Measurements from ENCODE around the gene HOTAIR. TPM values are rescaled to one million over a fixed set of nuclear protein-coding genes. Genes with fewer than 3 reads are reported as not detected.

The HOTAIR gene
- total RNA-seq, 1 experiment from 2014 or later: not detected

- TF ChIP-seq ZNF512 (CRISPR knock-in tag; IDR thresholded peaks at IDR 0.05; ENCODE audit: borderline replicate concordance): no peak
These were observed 12.1 kb upstream of the HOTAIR start (continued) for GRCh38 chr12:53986686-53987483.

GRCh38 chr12:53985994-53986685, 11.4 kb upstream of the HOTAIR start:
- ATAC-seq: peak; percentile 8; the same call in 1 of the 2 replicates

DNA sequence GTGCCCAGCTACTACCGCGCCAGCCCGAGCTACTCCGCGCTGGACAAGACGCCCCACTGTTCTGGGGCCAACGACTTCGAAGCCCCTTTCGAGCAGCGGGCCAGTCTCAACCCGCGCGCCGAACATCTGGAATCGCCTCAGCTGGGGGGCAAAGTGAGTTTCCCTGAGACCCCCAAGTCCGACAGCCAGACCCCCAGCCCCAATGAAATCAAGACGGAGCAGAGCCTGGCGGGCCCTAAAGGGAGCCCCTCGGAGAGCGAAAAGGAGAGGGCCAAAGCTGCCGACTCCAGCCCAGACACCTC, 10.9 kb upstream of the HOTAIR start:
- no peak for ATAC-seq
- peak overlapping the region; percentile 52 for H3K4me3 Mint-ChIP-seq
- H3K36me3 Mint-ChIP-seq: no peaks in the 10 kb centered on the region
- peaks cover 39% of the 10 kb centered on the region for H3K4me1 Mint-ChIP-seq
- H3K27me3 Mint-ChIP-seq (ENCODE audit: low read depth): peaks cover 100% of the 10 kb centered on the region
- ChIA-PET CTCF (interaction anchor here (0.9 to 5.1 kb wide), 16 partner anchors 9 to 257 kb away, joined by 3 to 43 read pairs (median 10); partner anchors contain the start of genes HOXC5, HOXC8 and HOXC9), POLR2A (interaction anchor here (0.9 kb wide), 1 partner anchor 32 kb away, joined by 3 read pairs; no protein-coding TSS in a partner anchor)
- no peaks in the 10 kb centered on the region for H3K9me3 Mint-ChIP-seq
- DNase-seq (ENCODE audit: low spot score): no peak
- H3K27ac Mint-ChIP-seq: no peak overlapping the region
- no peak for TF ChIP-seq ZNF416 (CRISPR knock-in tag; IDR thresholded peaks at IDR 0.05)
- TF ChIP-seq, protein P1, sequence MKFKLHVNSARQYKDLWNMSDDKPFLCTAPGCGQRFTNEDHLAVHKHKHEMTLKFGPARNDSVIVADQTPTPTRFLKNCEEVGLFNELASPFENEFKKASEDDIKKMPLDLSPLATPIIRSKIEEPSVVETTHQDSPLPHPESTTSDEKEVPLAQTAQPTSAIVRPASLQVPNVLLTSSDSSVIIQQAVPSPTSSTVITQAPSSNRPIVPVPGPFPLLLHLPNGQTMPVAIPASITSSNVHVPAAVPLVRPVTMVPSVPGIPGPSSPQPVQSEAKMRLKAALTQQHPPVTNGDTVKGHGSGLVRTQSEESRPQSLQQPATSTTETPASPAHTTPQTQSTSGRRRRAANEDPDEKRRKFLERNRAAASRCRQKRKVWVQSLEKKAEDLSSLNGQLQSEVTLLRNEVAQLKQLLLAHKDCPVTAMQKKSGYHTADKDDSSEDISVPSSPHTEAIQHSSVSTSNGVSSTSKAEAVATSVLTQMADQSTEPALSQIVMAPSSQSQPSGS (CRISPR knock-in tag; IDR thresholded peaks at IDR 0.05; ENCODE audit: borderline replicate concordance, low read depth): no peak
- no peak for TF ChIP-seq ESRRA (CRISPR knock-in tag; IDR thresholded peaks at IDR 0.05; ENCODE audit: borderline replicate concordance)
- TF ChIP-seq CDX4 (CRISPR knock-in tag; IDR thresholded peaks at IDR 0.05; ENCODE audit: borderline replicate concordance): no peak
- no peak for TF ChIP-seq ZNF121 (CRISPR knock-in tag; IDR thresholded peaks at IDR 0.05)
- TF ChIP-seq, protein P2, sequence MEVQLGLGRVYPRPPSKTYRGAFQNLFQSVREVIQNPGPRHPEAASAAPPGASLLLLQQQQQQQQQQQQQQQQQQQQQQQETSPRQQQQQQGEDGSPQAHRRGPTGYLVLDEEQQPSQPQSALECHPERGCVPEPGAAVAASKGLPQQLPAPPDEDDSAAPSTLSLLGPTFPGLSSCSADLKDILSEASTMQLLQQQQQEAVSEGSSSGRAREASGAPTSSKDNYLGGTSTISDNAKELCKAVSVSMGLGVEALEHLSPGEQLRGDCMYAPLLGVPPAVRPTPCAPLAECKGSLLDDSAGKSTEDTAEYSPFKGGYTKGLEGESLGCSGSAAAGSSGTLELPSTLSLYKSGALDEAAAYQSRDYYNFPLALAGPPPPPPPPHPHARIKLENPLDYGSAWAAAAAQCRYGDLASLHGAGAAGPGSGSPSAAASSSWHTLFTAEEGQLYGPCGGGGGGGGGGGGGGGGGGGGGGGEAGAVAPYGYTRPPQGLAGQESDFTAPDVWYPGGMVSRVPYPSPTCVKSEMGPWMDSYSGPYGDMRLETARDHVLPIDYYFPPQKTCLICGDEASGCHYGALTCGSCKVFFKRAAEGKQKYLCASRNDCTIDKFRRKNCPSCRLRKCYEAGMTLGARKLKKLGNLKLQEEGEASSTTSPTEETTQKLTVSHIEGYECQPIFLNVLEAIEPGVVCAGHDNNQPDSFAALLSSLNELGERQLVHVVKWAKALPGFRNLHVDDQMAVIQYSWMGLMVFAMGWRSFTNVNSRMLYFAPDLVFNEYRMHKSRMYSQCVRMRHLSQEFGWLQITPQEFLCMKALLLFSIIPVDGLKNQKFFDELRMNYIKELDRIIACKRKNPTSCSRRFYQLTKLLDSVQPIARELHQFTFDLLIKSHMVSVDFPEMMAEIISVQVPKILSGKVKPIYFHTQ (CRISPR knock-in tag; IDR thresholded peaks at IDR 0.05): no peak
- no peak for TF ChIP-seq ETV6 (CRISPR knock-in tag; IDR thresholded peaks at IDR 0.05)
- no peak for TF ChIP-seq NR1H2 (CRISPR knock-in tag; IDR thresholded peaks at IDR 0.05)
- TF ChIP-seq, protein P3, sequence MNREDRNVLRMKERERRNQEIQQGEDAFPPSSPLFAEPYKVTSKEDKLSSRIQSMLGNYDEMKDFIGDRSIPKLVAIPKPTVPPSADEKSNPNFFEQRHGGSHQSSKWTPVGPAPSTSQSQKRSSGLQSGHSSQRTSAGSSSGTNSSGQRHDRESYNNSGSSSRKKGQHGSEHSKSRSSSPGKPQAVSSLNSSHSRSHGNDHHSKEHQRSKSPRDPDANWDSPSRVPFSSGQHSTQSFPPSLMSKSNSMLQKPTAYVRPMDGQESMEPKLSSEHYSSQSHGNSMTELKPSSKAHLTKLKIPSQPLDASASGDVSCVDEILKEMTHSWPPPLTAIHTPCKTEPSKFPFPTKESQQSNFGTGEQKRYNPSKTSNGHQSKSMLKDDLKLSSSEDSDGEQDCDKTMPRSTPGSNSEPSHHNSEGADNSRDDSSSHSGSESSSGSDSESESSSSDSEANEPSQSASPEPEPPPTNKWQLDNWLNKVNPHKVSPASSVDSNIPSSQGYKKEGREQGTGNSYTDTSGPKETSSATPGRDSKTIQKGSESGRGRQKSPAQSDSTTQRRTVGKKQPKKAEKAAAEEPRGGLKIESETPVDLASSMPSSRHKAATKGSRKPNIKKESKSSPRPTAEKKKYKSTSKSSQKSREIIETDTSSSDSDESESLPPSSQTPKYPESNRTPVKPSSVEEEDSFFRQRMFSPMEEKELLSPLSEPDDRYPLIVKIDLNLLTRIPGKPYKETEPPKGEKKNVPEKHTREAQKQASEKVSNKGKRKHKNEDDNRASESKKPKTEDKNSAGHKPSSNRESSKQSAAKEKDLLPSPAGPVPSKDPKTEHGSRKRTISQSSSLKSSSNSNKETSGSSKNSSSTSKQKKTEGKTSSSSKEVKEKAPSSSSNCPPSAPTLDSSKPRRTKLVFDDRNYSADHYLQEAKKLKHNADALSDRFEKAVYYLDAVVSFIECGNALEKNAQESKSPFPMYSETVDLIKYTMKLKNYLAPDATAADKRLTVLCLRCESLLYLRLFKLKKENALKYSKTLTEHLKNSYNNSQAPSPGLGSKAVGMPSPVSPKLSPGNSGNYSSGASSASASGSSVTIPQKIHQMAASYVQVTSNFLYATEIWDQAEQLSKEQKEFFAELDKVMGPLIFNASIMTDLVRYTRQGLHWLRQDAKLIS (CRISPR knock-in tag; IDR thresholded peaks at IDR 0.05; ENCODE audit: borderline replicate concordance): no peak
- no peak for TF ChIP-seq ZNF671 (CRISPR knock-in tag; IDR thresholded peaks at IDR 0.05)
- TF ChIP-seq PRRX2 (CRISPR knock-in tag; IDR thresholded peaks at IDR 0.05): no peak
- TF ChIP-seq CTCF (IDR thresholded peaks at IDR 0.05): no peak
- TF ChIP-seq GTF2I (CRISPR knock-in tag; conservative IDR thresholded peaks at IDR 0.05): no peak
- no peak for TF ChIP-seq GABPB1 (CRISPR knock-in tag; IDR thresholded peaks at IDR 0.05)

More at GRCh38 chr12:53985994-53986685, 11.4 kb upstream of the HOTAIR start:
- TF ChIP-seq USF2 (CRISPR knock-in tag; IDR thresholded peaks at IDR 0.05): no peak
- 0 out of 2 replicates have a peak, but pooled peaks have one; percentile 13 for TF ChIP-seq SMAD4 (CRISPR knock-in tag; IDR thresholded peaks at IDR 0.05)
- Mint-ChIP-seq H3K4me1 (peaks cover 41% of the 10 kb centered on the region), H3K9me3 (no peaks in the 10 kb centered on the region), H3K27ac (no peak overlapping the region), H3K27me3 (ENCODE audit: low read depth) (peaks cover 100% of the 10 kb centered on the region), H3K36me3 (no peaks in the 10 kb centered on the region), H3K4me3 (peak overlapping the region; percentile 52)
- POLR2A ChIA-PET: interaction anchor here (0.6 to 0.9 kb wide), 2 partner anchors 32 to 1129 kb away, joined by 3 to 4 read pairs; no protein-coding TSS in a partner anchor
- CTCF ChIA-PET: interaction anchor here (1.0 to 5.1 kb wide), 14 partner anchors 9 to 230 kb away, joined by 3 to 43 read pairs (median 10); partner anchors contain the start of genes HOXC5, HOXC8 and HOXC9
- DNase-seq (ENCODE audit: low spot score): no peak

Measured in WTC11 (cell line).